Panc1 (cell line): ENCODE data around the gene EFNA1. TPM values are rescaled to one million over a fixed set of nuclear protein-coding genes. Genes with fewer than 3 reads are reported as not detected.
A peak's percentile ranks its signal among the peaks of the same experiment; 100 is the strongest.

Experiments used
- ATAC-seq: fragments of 200-7000 bp; cut with Tn5 transposase; 2 replicates; pipeline ENCODE4 v1.9.1; 2020; ENCODE audit warnings: mild to moderate bottlenecking, moderate library complexity
- BruUV-seq: library from RNA; stranded (reverse); fragments of 400-500 nt; replicated peaks from 2 replicates; lab custom pipeline; 2021; lab: Mats Ljungman, UMichigan
- CTCF ChIA-PET: fragments of 300-600 bp; sonication (Branson Sonifier 250); formaldehyde crosslinking; loops from one replicate; lab custom pipeline; 2022; ENCODE audit warnings: antibody characterized with exemption; lab: Charles Lee
- POLR2A ChIA-PET: fragments of 300-600 bp; sonication (Branson Sonifier 250); formaldehyde crosslinking; loops from one replicate; lab custom pipeline; 2022; ENCODE audit warnings: antibody characterized with exemption; lab: Charles Lee
- DNase-seq: peaks from one replicate; pipeline ENCODE4 v3.0.0-alpha.2; 2010; ENCODE audit warnings: low read depth, low spot score
- H3K27ac ChIP-seq: 2 replicates; pipeline ENCODE4 v1.5.1; 2011; ENCODE audit warnings: mild to moderate bottlenecking, low read length, inconsistent platforms
- H3K27me3 ChIP-seq: fragments of 200-500 bp; sonication (Bioruptor generic); 2 replicates; pipeline ENCODE4 v1.6.0; 2014; ENCODE audit warnings: low read length, inconsistent platforms; ENCODE audit not compliant: control insufficient read depth, insufficient read depth
- H3K36me3 ChIP-seq: fragments of 200-500 bp; sonication (Bioruptor generic); 2 replicates; pipeline ENCODE4 v1.5.1; 2014; ENCODE audit warnings: inconsistent platforms, mild to moderate bottlenecking, low read length, moderate library complexity; ENCODE audit not compliant: control insufficient read depth, insufficient read depth
- H3K4me1 ChIP-seq: 2 replicates; pipeline ENCODE4 v1.5.1; 2011; ENCODE audit warnings: inconsistent platforms, mild to moderate bottlenecking, low read length, moderate library complexity; ENCODE audit not compliant: control insufficient read depth, insufficient read depth
- H3K4me3 ChIP-seq, 2 experiments: 2 replicates each; pipeline ENCODE4 v1.5.1; 2011 to 2012; ENCODE audit warnings: low read depth in 2 of 2, low read length in 2 of 2, mild to moderate bottlenecking in 2 of 2, inconsistent platforms in 1 of 2, moderate library complexity in 1 of 2
- H3K9me3 ChIP-seq: fragments of 200-500 bp; sonication (Bioruptor generic); 2 replicates; pipeline ENCODE4 v1.5.1; 2014; ENCODE audit warnings: low read depth, mild to moderate bottlenecking, inconsistent platforms, low read length, moderate library complexity; ENCODE audit not compliant: control insufficient read depth, insufficient read depth
- CTCF ChIP-seq: fragments of 450-650 bp; IDR thresholded peaks from 2 replicates; pipeline ENCODE4 v1.5.1; 2017; ENCODE audit warnings: mild to moderate bottlenecking
- POLR2AphosphoS5 ChIP-seq: IDR thresholded peaks from 2 replicates; pipeline ENCODE4 v1.6.1; 2012; ENCODE audit warnings: mild to moderate bottlenecking, low read depth, low read length, moderate library complexity
- REST ChIP-seq, 2 experiments: IDR thresholded peaks; 2 replicates each; pipeline ENCODE4 v1.6.1; 2011 to 2012; ENCODE audit warnings: low read depth in 2 of 2, control low read depth in 1 of 2, low read length in 1 of 2, mild to moderate bottlenecking in 1 of 2, moderate library complexity in 1 of 2; ENCODE audit not compliant: insufficient read depth in 1 of 2
- SIN3A ChIP-seq: IDR thresholded peaks from 2 replicates; pipeline ENCODE4 v1.6.1; 2012; ENCODE audit warnings: low read depth, mild to moderate bottlenecking, low read length, moderate library complexity, borderline replicate concordance; ENCODE audit not compliant: insufficient read depth
- TCF7L2 ChIP-seq: IDR thresholded peaks from 2 replicates; pipeline ENCODE4 v1.6.1; 2011; ENCODE audit warnings: mild to moderate bottlenecking, low read depth, low read length, inconsistent platforms
- in situ Hi-C: cut with HindIII; loops from 2 replicates; pipeline ENCODE4 v1.10.0; 2016; ENCODE audit warnings: low sequenced_read_pairs, low pct_unique_long_range_greater_than_20kb
- intact Hi-C: fragments of 100-400 bp; cut with micrococcal nuclease; formaldehyde crosslinking; loops from one replicate; pipeline ENCODE4 v1.10.0; 2022; ENCODE audit not compliant: unreplicated experiment
- total RNA-seq: library from RNA; stranded (reverse); gene quantifications from one replicate; pipeline ENCODE4 v1.2.1, GENCODE V29; 2021; ENCODE audit not compliant: unreplicated experiment

EFNA1 gene
- total RNA-seq, 1 experiment from 2014 or later, result 23.8 TPM

DNA sequence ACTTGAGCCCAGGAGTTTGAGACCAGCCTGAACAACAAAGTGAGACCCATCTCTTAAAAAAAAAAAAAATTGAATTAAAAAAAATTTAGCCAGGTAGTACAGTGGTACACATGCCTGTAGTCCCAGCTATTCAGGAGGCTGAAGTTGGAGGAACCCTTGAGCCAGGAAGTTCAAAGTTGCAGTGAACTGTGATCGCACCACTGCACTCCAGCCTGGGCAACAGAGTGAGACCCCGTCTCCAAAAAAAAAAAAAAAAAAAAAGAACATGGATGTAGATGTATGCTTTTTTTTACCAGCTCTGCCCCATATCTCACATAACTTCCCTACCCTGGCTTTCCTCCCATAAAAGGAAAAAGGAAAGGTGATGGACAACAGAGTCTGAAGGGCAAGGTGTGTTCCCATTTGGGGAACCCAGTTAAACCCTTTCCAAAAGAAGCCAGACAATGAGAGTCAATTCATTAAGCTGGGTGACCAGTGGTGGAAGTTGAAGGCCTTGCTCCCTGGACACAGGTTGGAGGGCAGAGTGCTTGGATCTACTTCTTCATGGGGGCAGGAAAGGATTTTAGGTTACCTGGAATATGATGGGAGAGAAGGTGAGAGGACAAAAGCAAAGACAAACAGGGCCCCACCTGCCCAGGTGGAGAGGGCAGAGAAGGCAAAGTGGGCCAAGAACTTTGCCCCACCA is 42.6 kb downstream of the EFNA1 start:
- in situ Hi-C loops (no loop called here), intact Hi-C loops (no loop called here)
- BruUV-seq, result TSS peak; percentile 70

GRCh38 chr1:155170806-155171205 is 43.1 kb downstream of the EFNA1 start:
- intact Hi-C loops (no loop called here), in situ Hi-C loops (no loop called here)
- BruUV-seq, result no TSS peak
- no peak for TF ChIP-seq TCF7L2
- no peak for TF ChIP-seq SIN3A
- TF ChIP-seq POLR2AphosphoS5, result no peak
- no peak for TF ChIP-seq REST (IDR thresholded peaks at IDR 0.05; ENCODE audit: insufficient read depth in 1 of 2, low read depth in 2 of 2, low read length in 1 of 2)
- no peak for TF ChIP-seq CTCF
- CTCF ChIA-PET, result interaction anchor here (0.6 to 0.7 kb wide), 3 partner anchors 8 to 1544 kb away, joined by 3 to 24 read pairs (median 10); no protein-coding TSS in a partner anchor
- no peaks in the 10 kb centered on the region; the same call in 1 of the 2 replicates for H3K36me3 ChIP-seq
- no peak overlapping the region for H3K4me3 ChIP-seq
- no peaks in the 10 kb centered on the region for H3K27me3 ChIP-seq
- no peak for DNase-seq
- POLR2A ChIA-PET, result no interaction called here
- no peaks in the 10 kb centered on the region for H3K9me3 ChIP-seq
- no peak for ATAC-seq
- H3K27ac ChIP-seq, result no peak overlapping the region
- H3K4me1 ChIP-seq, result peaks cover 22% of the 10 kb centered on the region

More for the DNA sequence above, 42.6 kb downstream of the EFNA1 start:
- ChIA-PET CTCF (interaction anchor here (0.6 to 3.3 kb wide), 6 partner anchors 9 to 1544 kb away, joined by 3 to 27 read pairs (median 12); no protein-coding TSS in a partner anchor), POLR2A (no interaction called here)
- no peaks in the 10 kb centered on the region for H3K27me3 ChIP-seq
- H3K4me1 ChIP-seq, result peaks cover 22% of the 10 kb centered on the region
- ATAC-seq, result no peak
- TF ChIP-seq REST (IDR thresholded peaks at IDR 0.05; ENCODE audit: insufficient read depth in 1 of 2, low read depth in 2 of 2, low read length in 1 of 2) (no peak), CTCF (no peak), TCF7L2 (no peak), POLR2AphosphoS5 (no peak), SIN3A (no peak)
- no peak overlapping the region for H3K27ac ChIP-seq
- no peaks in the 10 kb centered on the region for H3K9me3 ChIP-seq
- no peak overlapping the region for H3K4me3 ChIP-seq
- no peak for DNase-seq
- no peaks in the 10 kb centered on the region; the same call in 1 of the 2 replicates for H3K36me3 ChIP-seq
